SW480 (cell line): ENCODE results near the gene TMEM232.
"Not testable (repeated sequence)": the region's sequence is repeated elsewhere in the genome, so short reads cannot be mapped to it uniquely, and the experiment has no call there.

Experiments
- DNase-seq: peaks from one replicate; pipeline ENCODE4 v3.0.0-alpha.2; 2016; ENCODE audit warnings: low spot score

The TMEM232 gene

GRCh38 chr5:110726249-110727024, at the start of gene TMEM232:
TMEM232 (minus strand) TSS chr5:110726671; CDS start chr5:110667352, 59,319 bp downstream.
- peak; percentile 89 for DNase-seq

- DNase-seq = no peak
Measured at GRCh38 chr5:110770286-110770685, 43.8 kb upstream of the TMEM232 start.

GRCh38 chr5:110769000-110769681, 42.7 kb upstream of the TMEM232 start:
- no peak for DNase-seq

- DNase-seq = no peak
Measured at GRCh38 chr5:110768138-110768860, 41.8 kb upstream of the TMEM232 start.

GRCh38 chr5:110760158-110760557, 33.7 kb upstream of the TMEM232 start:
- DNase-seq = no peak

GRCh38 chr5:110757118-110757729, 30.8 kb upstream of the TMEM232 start:
- DNase-seq = peak; percentile 50

- no peak for DNase-seq
Measured at GRCh38 chr5:110754181-110754580, 27.7 kb upstream of the TMEM232 start.

- DNase-seq = no peak
Measured at GRCh38 chr5:110753600-110753999, 27.1 kb upstream of the TMEM232 start.

GRCh38 chr5:110752953-110753352, 26.5 kb upstream of the TMEM232 start:
- DNase-seq = no peak

GRCh38 chr5:110751902-110752762, 25.7 kb upstream of the TMEM232 start:
- DNase-seq = no peak

GRCh38 chr5:110738812-110739651, 12.6 kb upstream of the TMEM232 start, which contains the start of gene SLC25A46:
SLC25A46 (plus strand) TSS chr5:110739007; CDS start chr5:110739120, 113 bp downstream.
- DNase-seq = peak; percentile 92

GRCh38 chr5:110738503-110738811, 12.0 kb upstream of the TMEM232 start:
- DNase-seq = no peak

GRCh38 chr5:110736753-110737152, 10.3 kb upstream of the TMEM232 start:
- no peak for DNase-seq

- DNase-seq = no peak
Measured at GRCh38 chr5:110735556-110735955, 9.1 kb upstream of the TMEM232 start.

GRCh38 chr5:110734101-110734500, 7.6 kb upstream of the TMEM232 start:
- no peak for DNase-seq

GRCh38 chr5:110731499-110731898, 5.0 kb upstream of the TMEM232 start:
- not testable (repeated sequence) for DNase-seq

- DNase-seq = peak; percentile 53
Measured at GRCh38 chr5:110727025-110727314, 499 bp upstream of the TMEM232 start.

- DNase-seq = no peak
Measured at GRCh38 chr5:110718311-110718710, 8.2 kb downstream of the TMEM232 start.

- DNase-seq = no peak
Measured at GRCh38 chr5:110716247-110717245, 9.9 kb downstream of the TMEM232 start.
